Heart left ventricle (tissue), 13 donors: ENCODE data around the gene SPG11.
"Not testable (repeated sequence)": the region's sequence is repeated elsewhere in the genome, so short reads cannot be mapped to it uniquely, and the experiment has no call there.

ENCODE experiments used
- POLR2A ChIP-seq, 2 donors: fragments of 450-650 bp; IDR thresholded peaks; one replicate each; pipeline ENCODE4 v1.6.1; 2017; ENCODE audit warnings: antibody characterized with exemption in 2 of 2, mild to moderate bottlenecking in 2 of 2, moderate library complexity in 2 of 2
- TF ChIP-seq, protein P1 (sequence below), 12 donors: fragments of 200-600 bp; sonication (generic) in 4 of 12; IDR thresholded peaks; one replicate each; pipeline versions ENCODE4 v1.5.0 to v1.8.0; 2018 to 2022; ENCODE audit warnings: antibody characterized with exemption in 12 of 12, mild to moderate bottlenecking in 5 of 12
- donor health status: ischemic (EF 13 %, LVEDD 7.1; RV severe dilation, severe dysfunction).
- donor health status: DM: no; HTN: yes; CAD: no.
- donor health status: DM: no; HTN: no; CAD: no.
- donor health status: ischemic (EF 25% LVEDD 6.9; RV normal size, moderate dysfunction).
- donor health status: ischemic (EF 25% LVEDD 5.7; RV mildly dilated, moderate dysfunction).
- donor health status: ischemic (EF 35%, LVEDD 5.7; RV mildly dilated, moderate dysfunction).
- donor health status: nonischemic (EF 11% LVEDD 7.7; RV severe dilation, severe dysfunction).
- donor health status: DM: yes; HTN: yes; CAD: no.
- donor health status: PGD.
- donor health status: ischemic (EF 29% LVEDD 5.4; RV normal size, mild dysfunction).
- donor health status: nonischemic (EF 23%, LVEDD 6.1; RV moderate dilation, normal function).

DNA sequence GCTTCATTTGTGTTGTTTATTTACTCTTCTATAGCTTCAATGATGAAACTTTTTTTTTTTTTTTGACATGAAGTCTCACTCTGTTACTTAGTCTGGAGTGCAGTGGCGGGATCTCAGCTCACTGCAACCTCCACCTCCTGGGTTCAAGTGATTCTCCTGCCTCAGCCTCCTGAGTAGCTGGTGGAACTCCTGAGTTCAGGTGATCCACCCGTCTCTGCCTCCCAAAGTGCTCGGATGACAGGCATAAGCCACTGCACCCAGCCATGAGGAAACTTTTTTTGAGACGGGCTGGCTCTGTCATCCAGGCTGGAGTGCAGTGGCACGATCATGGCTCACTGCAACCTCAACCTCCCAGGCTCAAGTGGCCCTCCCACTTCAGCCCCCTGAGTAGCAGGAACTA, 131.2 kb downstream of the SPG11 start:
- TF ChIP-seq POLR2A (IDR thresholded peaks at IDR 0.05) = not testable (repeated sequence)
- TF ChIP-seq, protein P1, sequence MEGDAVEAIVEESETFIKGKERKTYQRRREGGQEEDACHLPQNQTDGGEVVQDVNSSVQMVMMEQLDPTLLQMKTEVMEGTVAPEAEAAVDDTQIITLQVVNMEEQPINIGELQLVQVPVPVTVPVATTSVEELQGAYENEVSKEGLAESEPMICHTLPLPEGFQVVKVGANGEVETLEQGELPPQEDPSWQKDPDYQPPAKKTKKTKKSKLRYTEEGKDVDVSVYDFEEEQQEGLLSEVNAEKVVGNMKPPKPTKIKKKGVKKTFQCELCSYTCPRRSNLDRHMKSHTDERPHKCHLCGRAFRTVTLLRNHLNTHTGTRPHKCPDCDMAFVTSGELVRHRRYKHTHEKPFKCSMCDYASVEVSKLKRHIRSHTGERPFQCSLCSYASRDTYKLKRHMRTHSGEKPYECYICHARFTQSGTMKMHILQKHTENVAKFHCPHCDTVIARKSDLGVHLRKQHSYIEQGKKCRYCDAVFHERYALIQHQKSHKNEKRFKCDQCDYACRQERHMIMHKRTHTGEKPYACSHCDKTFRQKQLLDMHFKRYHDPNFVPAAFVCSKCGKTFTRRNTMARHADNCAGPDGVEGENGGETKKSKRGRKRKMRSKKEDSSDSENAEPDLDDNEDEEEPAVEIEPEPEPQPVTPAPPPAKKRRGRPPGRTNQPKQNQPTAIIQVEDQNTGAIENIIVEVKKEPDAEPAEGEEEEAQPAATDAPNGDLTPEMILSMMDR (IDR thresholded peaks at IDR 0.05) = not testable (repeated sequence)
